22Rv1 (cell line): ENCODE data around the gene FEN1.

Source experiments
- H3K27ac ChIP-seq: fragments of 450-650 bp; 2 replicates; pipeline ENCODE4 v1.5.1; 2017
- ZFX ChIP-seq: fragments of 450-650 bp; IDR thresholded peaks from 2 replicates; pipeline ENCODE4 v1.6.1; 2017; ENCODE audit warnings: antibody characterized with exemption, borderline replicate concordance
- TF ChIP-seq, protein P1 (sequence below): fragments of 450-650 bp; IDR thresholded peaks from 2 replicates; pipeline ENCODE4 v1.5.1; 2017; ENCODE audit warnings: mild to moderate bottlenecking

FEN1 gene

DNA sequence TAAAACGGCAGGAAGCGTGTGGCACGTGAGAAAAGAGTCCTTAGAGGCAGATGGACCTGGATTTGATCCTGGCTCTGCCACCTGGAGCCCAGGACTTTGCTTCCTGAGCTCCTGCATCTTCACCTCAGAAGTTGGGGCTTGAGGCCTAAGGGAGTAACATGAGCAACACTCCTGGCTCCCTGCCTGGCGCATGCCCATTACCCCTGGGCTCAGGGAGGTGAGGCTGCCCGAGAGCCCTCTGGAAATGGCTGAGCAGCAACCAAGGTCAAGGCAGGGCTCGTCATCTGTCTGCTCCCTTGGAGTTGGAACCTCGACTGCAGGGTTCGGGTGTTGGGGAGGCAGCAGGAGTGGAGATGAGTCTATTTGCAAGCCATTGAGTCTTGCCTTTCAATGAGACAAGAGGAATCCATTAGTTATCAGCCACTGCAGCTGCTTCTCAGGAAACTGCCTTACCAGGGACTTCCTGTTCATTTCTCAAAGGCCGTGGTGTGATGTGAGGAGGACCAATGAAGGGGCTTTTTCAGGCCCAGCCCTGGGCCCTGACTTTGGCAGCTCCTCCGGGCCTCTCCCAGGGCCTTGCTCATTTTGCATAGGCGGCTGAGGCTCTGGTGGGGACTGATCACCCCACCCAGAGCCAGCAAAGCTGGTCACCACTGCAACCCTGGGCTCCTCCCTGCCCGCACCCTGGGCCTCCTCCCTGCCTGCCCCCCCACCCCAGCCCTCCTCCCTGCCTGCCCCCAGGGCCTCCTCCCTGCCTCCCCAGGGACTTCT, 41.8 kb downstream of the FEN1 start:
- no peak overlapping the region for H3K27ac ChIP-seq

DNA sequence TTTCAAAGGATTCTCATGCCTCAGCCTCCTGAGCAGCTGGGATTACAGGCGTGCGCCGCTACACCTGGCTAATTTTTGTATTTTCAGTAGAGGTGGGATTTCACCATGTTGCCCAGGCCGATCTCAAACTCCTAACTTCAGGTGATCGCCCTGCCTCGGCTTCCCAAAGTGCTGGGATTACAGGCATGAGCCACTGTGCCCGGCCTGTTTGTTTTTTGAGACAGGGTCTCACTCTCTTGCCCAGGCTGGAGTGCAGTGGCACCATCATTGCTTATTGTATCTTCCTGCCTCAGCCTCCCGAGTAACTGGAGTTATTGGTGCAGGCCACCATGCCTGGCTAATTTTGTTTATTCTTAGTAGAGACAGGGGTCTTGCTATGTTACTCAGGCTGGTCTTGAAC, 43.5 kb downstream of the FEN1 start:
- no peak overlapping the region for H3K27ac ChIP-seq
- no peak for TF ChIP-seq ZFX
- TF ChIP-seq, protein P1, sequence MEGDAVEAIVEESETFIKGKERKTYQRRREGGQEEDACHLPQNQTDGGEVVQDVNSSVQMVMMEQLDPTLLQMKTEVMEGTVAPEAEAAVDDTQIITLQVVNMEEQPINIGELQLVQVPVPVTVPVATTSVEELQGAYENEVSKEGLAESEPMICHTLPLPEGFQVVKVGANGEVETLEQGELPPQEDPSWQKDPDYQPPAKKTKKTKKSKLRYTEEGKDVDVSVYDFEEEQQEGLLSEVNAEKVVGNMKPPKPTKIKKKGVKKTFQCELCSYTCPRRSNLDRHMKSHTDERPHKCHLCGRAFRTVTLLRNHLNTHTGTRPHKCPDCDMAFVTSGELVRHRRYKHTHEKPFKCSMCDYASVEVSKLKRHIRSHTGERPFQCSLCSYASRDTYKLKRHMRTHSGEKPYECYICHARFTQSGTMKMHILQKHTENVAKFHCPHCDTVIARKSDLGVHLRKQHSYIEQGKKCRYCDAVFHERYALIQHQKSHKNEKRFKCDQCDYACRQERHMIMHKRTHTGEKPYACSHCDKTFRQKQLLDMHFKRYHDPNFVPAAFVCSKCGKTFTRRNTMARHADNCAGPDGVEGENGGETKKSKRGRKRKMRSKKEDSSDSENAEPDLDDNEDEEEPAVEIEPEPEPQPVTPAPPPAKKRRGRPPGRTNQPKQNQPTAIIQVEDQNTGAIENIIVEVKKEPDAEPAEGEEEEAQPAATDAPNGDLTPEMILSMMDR: no peak

More for the DNA sequence above, 41.8 kb downstream of the FEN1 start:
- TF ChIP-seq, protein P1: no peak
- TF ChIP-seq ZFX: no peak

DNA sequence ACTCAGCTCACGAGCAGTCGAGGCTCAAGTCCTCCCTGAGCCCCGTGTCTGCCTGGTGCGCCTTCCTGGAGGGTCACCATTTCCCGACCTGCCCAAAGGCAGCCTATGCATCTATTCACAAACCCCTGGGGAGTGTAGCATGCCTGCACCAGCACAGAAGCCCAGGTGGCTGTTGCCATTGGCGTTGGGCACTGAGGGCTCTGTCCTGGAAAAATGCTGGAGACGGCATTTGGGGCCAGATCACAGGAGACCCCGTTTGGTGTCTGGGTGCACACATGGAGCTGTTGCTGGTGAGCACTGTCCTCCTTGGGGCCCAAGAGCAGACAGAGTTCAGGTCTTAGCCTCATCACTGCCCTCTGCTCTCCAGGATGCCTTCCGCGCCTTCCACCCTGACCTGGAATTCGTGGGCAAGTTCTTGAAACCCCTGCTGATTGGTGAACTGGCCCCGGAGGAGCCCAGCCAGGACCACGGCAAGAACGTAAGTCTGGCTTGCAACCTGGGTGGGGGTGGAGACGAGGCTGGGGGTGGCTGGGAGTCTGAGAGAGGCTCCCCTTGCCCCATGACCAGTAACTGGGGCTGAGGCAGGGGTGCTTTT, 44.8 kb downstream of the FEN1 start:
- TF ChIP-seq, protein P1: no peak
- TF ChIP-seq ZFX: no peak
- no peak overlapping the region for H3K27ac ChIP-seq

DNA sequence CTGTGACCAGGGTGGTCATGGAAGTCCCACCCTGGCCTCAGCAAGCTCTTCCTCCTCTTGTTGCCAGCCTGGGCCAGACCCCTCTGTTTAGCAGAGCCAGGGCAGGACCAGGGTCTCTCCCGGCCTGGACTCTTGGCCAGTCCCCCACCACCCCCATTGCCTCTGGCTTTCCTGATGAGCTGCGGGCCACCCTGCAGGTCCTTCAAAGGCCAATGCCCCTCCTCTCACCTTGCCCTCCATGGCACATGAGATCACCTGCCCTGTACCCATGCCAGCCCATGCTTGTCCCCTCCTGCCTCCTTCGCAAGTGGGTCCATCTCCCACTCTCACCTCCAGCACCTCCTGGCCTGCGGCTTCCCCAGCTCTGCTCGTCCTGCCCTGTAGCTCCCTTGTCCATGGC, 45.8 kb downstream of the FEN1 start:
- TF ChIP-seq, protein P1: no peak
- no peak for TF ChIP-seq ZFX
- H3K27ac ChIP-seq: no peak overlapping the region

DNA sequence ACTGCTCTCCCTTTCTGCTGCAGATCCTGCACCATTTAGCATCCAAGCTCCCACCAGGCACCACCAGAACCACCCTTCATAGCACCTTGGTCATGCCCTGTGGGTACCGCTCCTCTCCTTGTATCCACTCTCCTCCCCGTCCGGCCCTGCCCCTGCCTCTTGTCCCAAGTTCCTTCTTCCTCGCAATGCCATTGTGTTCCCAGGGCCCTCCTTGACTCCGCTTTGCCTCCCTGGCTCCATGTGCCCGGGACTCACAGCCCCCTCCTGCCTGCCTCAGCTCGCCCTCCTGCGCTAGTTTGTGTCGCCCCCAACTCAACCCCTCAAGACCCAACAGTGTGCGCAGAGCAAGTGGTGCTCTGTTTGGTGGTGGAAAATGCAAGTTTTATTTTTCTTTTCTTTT, 46.2 kb downstream of the FEN1 start:
- TF ChIP-seq, protein P1: no peak
- no peak for TF ChIP-seq ZFX
- H3K27ac ChIP-seq: no peak overlapping the region

DNA sequence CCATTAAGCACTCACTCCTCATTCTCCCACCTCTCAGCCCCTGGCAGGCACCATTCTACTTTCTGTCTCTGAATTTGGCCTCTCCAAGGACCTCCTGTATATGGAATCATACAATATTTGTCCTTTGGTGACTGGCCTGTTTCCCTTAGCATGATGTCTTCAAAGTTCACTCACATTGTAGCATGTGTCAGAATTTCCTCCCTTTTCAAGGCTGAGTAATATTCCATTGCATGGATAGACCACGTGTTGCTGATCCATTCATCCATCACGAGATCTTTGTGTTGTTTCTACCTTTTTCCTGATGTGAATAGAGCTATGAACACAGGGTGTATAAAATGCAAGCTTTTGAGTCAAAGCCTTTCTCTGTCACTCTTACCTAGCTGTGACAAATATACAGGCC, 47.0 kb downstream of the FEN1 start:
- no peak for TF ChIP-seq ZFX
- TF ChIP-seq, protein P1: no peak
- no peak overlapping the region for H3K27ac ChIP-seq

DNA sequence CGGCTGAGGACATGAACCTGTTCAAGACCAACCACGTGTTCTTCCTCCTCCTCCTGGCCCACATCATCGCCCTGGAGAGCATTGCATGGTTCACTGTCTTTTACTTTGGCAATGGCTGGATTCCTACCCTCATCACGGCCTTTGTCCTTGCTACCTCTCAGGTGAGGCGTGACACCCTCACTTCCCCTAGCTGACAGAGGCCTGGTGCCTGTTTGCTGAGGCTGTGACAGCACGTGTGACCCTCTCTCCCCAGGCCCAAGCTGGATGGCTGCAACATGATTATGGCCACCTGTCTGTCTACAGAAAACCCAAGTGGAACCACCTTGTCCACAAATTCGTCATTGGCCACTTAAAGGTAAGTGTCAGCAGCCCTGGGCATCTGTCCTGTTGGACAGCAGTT, 47.7 kb downstream of the FEN1 start:
- TF ChIP-seq ZFX: no peak
- TF ChIP-seq, protein P1: no peak
- no peak overlapping the region for H3K27ac ChIP-seq
